Stimulated activated CD4-positive, alpha-beta T cell treated with anti-CD3 and anti-CD28 coated beads, Interleukin-4, amount 100 ng/mL, for 48 hours (primary cell): ENCODE data around the gene CFAP45.

Experiments used
- DNase-seq, 2 donors: peaks; one replicate each; pipeline ENCODE4 v3.0.0-alpha.2; 2020; ENCODE audit warnings: low read depth in 2 of 2

Gene CFAP45

GRCh38 chr1:159900086-159900680, at the start of gene CFAP45:
CFAP45 (minus strand) TSS chr1:159900165; CDS start chr1:159900098, 67 bp downstream.
- DNase-seq: no peak

- DNase-seq: no peak
Measured at GRCh38 chr1:159949123-159949522, 49.2 kb upstream of the CFAP45 start.

DNA sequence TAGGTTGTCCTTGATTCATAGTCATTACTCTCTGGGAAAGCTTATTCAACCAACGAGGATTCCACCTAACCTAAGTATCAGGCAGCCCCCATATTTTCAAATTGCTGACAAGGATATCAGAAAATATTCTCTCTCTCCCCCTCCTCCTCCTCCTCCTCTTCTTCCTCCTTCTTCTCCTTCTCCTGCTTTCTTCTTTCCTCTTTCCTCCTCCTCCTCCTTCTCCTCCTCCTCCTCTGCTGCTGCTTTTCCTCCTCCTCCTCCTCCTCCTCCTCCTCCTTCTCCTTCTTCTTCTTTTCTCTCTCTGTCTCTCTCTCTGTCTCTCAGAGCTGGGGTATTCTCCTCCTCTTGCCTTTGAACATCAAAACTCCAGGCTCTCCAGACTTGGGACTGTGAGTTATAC, 48.0 kb upstream of the CFAP45 start:
- no peak for DNase-seq

- DNase-seq: no peak
Measured at GRCh38 chr1:159946242-159947187, 46.5 kb upstream of the CFAP45 start.

GRCh38 chr1:159945483-159946241, 45.7 kb upstream of the CFAP45 start, which contains the start of gene IGSF9:
IGSF9 (minus strand) TSS chr1:159945613; CDS start chr1:159943454, 2,159 bp downstream.
- peak; percentile 40 to 49 for DNase-seq

DNA sequence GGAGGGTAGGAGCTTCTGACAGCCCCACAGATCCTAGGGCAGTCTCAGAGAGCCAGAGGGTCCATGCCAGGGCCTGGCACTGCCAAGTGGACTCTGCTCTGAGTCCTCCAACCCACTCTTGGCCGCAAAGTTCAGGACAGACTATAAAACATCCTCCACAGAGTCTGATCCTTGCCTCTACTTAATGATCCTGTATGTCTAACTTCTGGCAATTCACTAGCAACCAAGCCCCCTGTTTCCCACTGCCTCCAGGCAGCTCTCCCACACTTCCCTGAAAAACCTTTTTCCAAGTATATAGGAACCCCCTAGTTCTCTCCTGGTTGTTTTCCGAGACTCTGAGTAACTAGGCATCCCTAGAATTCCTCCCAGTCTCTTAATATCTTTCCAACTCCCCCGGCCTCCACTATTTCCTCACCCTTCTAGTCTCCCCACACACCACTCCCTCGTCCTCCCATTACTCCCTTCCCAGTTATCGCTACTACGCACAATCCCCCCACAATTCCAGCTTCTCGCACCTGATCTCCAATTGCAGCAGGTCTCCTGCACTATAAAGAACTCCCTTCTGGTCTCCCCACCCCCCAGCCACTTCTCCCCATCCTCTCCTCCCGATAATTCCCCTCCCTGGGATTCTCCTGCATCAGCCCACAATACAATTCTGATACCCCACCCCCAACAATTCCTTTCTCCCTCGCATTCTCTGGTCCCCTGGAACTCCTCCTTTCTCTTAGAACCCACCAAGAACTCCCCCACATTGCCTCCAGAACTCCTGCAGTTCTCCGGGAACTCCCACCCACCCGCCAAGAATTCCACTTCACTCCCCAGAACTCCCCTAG, 44.9 kb upstream of the CFAP45 start:
- DNase-seq: no peak

DNA sequence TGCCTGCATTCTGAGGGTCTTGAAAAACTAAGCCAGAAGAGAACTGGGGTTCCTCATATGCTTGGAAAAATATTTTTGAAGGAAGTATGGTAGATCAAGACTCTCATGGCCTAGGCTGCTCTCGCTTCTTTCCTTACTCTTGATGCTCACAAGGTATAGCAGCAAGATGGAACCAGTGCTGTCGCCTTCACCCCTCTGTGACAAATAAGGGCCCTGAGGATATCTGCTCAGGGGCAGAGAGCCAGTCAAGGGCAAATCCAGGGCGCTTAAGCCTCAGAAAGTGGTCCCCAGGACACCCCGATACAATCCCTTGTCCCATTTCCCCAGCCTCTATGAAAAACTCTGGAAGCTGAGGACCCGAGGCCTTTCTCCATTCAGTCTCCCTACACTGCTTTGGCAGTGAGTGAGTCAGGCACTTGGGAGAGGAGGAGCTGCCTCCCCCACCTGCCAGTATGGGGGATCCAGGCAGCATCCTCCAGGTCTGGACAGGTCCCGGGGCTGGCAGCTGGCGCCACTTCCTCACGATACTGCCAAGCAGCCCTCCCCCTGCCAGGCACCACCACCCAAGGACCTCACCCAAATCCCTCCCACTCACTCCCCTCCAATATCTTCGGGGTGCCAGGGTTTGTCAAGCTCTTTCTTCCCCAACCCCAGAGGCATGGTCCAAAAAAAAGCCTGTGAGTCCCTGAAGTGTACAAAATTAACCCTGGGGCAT, 44.1 kb upstream of the CFAP45 start:
- no peak for DNase-seq

DNA sequence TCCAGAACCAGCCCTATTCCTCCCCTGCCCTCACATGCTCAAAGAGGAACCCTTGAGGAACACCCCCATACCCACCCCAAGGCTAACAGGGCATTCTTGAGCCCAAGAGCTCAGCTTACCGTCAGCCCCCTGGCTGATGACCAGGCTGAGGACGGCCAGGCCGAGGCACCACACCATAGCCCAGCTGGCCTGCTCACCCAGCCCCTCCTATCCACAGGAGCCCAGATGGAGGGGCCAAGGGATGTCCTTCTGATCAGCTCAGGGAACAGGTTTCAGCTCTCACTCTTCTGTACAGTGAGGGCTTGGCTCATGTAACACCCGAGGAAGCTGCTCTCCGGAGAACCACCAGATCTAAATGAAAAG, 43.3 kb upstream of the CFAP45 start:
- no peak for DNase-seq

GRCh38 chr1:159942632-159943277, 42.8 kb upstream of the CFAP45 start:
- DNase-seq: no peak

DNA sequence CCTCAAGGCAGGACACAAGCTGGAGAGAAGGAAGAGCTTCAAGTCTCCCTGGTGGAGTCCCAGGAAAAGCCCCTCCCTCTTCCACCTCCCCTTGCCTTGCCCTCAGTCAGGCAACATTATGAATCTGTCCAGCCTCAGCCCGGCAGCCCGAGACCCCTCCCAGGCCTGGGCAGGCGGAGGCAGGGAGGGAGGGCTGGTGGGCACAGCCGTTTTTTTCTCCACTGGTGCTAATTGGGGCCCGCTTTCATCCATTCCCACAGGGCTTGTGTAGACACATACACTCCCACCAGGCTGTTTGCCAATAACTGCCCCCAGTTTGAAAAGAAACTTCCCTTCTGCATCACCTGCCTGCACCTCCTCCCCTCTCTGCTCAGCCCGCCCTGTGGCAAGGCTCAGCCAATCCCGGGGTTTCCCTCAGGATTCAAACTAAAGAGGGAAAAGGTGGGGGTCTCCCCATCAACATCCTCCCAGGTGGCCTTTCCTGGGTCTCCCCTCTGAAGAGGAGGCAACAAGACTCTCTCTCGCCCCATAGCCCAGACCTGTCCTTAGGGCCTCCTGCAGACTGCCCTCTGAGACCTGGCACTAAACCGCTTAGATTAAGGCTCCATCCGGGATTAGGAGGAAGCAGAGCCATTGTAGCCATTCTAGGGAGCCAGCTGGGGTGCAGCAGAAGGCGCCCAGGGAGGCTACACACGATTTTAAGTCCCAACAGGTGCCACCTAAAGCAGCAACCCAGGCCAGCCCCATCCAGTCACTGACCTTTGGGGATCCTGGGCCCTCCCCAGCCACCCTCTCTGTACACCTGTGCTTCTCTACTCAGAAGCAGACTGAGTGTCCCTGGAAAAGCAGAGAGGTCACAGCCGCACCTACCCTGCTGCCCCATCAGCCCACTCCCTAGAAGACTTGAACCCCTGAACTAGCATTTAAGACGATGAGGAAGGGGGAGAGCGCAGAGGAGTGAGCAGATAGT, 41.9 kb upstream of the CFAP45 start:
- no peak for DNase-seq

DNA sequence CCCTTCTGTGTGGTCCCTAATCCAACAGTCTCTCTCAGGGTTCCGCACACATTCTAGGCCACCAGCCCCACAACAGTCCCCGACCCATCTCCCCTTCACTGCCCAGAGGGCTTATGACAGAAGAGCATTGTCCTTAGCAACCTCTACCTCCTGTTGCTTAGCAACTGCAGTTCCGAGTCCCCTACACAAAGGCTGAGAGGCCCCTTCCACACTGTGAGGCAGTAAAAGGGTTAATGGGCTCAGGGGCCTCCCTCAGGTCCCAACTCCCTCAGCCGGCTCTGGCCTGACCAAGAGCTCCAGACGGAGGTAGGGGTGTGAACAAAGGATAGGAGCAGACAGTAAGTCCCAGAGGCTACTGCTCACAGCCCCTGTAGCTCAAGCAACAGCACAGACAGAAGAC, 41.2 kb upstream of the CFAP45 start:
- DNase-seq: no peak

DNA sequence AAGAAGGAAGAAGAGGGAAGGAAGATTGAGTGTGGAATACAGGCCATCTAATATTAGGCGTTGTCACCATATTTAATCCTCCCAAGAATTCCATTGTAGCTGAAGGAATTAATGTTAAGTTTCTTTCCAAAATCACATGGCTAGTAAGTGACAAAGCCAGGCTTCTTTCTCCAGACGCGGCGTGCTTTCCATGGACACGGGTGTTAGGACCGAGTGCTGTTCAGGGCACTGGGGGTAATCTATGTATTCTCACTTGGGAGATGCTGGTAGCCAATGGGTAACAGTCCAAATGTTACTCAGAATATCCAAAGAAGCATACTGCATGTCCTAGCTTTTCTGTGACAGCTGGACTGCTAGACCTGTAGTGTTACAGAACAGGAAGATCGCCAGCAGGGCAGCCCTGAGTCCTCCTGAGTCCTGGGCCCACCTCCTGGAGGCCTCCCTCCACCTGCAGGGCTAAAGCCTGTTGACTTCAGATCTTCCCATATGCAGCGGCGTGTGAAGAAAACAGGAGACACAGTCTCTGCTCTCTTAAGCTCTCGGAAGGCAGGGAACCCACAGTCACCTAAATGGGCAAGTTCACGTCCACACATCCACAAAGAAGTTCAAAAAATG, 40.1 kb upstream of the CFAP45 start:
- DNase-seq: no peak

- no peak for DNase-seq
Measured at GRCh38 chr1:159939678-159940002, 39.7 kb upstream of the CFAP45 start.

- DNase-seq: no peak
Measured at GRCh38 chr1:159938905-159939677, 39.1 kb upstream of the CFAP45 start.

GRCh38 chr1:159938211-159938852, 38.4 kb upstream of the CFAP45 start:
- no peak for DNase-seq

DNA sequence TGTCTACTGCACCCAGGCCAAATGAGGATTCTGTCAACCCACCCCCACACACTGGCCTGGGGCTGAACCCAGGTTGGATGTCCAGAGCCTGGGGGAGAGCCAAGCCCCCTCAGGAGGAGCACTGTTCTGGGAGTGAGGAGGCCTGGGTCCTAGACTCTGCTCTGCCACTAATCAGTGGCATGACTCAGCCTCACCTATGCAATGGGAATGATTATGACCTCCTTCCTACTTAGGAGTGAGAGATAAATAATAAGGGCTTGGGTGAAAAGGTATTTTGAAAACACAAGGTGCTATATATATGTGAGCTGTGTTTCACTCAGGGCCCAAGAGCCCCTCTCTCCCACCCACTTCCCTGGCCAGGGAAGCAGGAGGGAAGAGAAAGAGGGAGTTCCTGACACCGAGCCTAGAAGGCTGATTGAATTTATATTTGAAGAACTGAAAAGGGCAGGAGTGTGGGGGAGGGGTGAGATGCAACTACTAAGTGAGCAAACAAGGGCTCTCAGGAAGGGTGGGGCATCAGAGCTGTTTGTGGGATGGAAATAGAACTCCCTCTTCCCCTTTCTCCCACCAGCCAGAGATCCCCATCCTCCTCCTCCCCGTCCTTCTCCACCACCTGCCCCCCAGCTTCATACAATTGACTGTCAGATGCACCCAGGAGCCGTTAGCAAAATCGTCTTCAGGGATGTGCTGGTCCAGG, 37.2 kb upstream of the CFAP45 start:
- DNase-seq: no peak
